Stimulated activated CD4-positive, alpha-beta T cell treated with anti-CD3 and anti-CD28 coated beads, Interleukin-4, amount 100 ng/mL, for 48 hours (primary cell): Measurements from ENCODE around the gene RDH5.

Experiments used
- DNase-seq, 2 donors: peaks; one replicate each; pipeline ENCODE4 v3.0.0-alpha.2; 2020; ENCODE audit warnings: low read depth in 2 of 2

The RDH5 gene, protein sequence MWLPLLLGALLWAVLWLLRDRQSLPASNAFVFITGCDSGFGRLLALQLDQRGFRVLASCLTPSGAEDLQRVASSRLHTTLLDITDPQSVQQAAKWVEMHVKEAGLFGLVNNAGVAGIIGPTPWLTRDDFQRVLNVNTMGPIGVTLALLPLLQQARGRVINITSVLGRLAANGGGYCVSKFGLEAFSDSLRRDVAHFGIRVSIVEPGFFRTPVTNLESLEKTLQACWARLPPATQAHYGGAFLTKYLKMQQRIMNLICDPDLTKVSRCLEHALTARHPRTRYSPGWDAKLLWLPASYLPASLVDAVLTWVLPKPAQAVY

GRCh38 chr12:55720071-55720564 is at the start of gene RDH5:
RDH5 (plus strand) TSS chr12:55720393; CDS start chr12:55721185, 792 bp downstream.
- DNase-seq = no peak

DNA sequence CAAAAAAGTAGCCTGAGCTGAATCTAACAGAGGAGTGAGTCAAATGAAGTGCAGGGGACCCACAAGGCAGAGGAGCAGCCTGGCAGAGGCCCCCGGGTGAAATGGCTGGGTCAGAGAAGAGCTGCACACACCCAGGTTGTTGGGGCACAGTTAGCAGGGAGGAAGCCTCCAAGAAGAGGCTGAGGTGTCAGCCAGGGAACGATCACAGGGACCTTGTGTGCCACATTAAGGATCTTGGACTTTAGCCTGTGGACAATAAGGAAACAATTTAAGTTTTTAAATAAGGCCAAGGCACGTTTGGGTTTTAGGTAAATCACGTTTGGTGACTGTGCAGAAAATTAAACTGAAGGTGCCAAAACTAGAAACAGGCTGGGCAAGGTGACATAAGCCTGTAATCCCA is 48.4 kb upstream of the RDH5 start:
- DNase-seq = no peak

DNA sequence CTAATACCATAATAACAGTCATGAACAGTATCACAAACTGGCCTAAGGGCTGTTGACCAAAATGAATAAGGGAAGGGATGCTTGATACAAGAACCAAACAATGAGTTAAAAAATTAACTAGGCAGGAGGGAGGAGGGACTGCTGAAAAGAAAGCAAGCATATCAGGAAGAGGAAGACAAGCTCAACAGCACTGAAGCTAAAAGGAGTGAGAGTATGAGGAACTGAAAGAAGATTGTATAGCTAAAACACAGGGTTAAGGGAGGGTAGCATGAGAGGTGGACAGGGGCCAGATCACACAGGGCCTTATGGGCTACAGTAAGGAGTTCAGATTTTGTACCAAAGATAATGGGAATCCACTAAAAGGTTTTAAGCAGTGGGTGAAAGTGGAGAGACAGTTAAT is 46.6 kb upstream of the RDH5 start:
- no peak for DNase-seq

- DNase-seq = no peak
Observed at GRCh38 chr12:55675666-55676065, 44.5 kb upstream of the RDH5 start.

GRCh38 chr12:55676707-55677106 is 43.5 kb upstream of the RDH5 start:
- no peak for DNase-seq

DNA sequence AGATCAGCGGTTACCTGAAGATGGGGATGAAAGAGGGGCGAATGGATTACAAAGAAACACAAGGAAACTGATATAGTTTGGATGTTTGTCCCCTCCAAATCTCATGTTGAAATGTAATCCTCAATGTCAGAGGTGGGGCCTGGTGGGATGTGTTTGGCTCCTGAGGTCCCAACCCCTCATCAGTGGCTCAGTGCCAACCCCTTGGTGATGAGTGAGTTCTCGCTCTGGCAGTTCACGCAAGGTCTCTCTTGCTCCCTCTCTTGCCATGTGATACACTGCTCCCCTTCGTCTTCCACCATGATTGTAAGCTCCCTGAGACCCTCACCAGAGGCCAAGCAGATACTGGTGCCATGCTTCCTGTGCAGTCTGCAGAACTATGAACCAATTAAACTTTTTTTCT is 40.5 kb upstream of the RDH5 start:
- no peak for DNase-seq

DNA sequence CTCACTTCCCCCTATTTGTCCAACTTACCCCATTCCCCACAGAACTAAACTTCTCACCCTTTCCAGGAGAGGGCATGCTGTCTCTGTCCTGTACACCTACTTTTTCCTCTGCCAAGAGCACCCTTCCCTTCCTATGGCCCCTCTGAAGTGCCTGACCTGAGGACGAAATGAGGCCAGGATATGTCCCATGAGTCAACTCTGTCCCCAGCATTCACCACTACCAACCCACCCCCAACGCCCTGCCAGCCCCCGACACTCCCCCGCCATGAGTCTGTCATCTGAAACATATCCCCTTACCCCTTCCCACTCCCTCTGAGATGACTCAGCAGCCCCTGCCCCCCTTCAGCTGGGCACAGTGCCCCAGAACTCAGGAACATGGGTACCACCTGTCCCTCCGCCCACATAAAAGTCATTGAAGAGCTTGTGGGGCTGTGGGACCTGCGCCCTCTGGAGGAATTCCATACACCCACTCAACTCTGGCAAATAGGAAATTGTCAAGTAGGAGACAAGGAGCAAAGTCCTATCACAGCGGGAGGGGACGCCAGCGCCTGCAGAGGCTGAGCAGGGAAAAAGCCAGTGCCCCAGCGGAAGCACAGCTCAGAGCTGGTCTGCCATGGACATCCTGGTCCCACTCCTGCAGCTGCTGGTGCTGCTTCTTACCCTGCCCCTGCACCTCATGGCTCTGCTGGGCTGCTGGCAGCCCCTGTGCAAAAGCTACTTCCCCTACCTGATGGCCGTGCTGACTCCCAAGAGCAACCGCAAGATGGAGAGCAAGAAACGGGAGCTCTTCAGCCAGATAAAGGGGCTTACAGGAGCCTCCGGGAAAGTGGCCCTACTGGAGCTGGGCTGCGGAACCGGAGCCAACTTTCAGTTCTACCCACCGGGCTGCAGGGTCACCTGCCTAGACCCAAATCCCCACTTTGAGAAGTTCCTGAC is 38.8 kb upstream of the RDH5 start:
- no peak for DNase-seq

DNA sequence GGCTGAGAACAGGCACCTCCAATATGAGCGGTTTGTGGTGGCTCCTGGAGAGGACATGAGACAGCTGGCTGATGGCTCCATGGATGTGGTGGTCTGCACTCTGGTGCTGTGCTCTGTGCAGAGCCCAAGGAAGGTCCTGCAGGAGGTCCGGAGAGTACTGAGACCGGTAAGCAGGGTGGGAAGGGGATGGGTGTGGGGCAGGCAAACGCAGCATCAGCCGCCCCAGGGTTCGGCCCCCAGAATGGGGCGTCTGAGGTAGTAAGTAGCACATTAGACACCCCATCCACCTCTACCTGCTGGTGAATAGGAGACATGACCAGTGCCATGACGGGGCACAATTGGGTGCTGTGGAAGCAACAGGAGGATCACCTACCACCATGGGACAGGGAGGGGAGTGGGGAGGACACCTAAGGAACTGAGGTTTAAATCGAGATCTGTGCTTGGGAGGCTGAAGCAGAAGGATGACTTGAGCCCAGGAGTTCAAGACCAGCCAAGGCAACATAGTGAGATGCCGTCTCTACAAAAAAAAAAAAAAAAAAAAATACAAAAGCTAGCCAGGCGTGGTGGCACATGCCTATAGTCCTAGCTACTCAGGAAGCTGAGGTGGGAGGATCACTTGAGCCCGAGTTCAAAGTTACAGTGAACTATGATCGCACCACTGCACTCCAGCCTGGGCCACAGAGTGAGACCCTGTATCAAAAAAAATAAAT is 38.0 kb upstream of the RDH5 start:
- no peak for DNase-seq

GRCh38 chr12:55683676-55684075 is 36.5 kb upstream of the RDH5 start:
- DNase-seq = no peak

GRCh38 chr12:55684761-55685370 is 35.3 kb upstream of the RDH5 start:
- DNase-seq = no peak

DNA sequence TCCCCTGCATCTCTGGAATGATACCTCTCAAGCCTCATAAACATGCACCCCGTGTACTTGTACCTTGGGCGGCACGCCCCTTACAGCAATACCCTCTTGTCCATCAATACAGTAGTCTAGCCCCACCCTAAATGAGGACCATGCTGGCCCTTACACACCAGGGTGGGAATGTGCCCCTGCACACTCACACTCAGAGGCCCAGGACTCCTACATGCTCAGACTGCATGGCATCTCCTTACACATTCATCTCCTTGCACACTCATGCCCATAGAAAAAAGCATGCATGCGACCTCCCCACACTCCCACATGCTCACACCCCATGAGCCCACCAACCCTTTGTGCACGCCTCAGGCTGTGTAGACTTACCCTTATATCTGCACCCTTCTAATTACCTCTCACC is 34.5 kb upstream of the RDH5 start:
- no peak for DNase-seq

DNA sequence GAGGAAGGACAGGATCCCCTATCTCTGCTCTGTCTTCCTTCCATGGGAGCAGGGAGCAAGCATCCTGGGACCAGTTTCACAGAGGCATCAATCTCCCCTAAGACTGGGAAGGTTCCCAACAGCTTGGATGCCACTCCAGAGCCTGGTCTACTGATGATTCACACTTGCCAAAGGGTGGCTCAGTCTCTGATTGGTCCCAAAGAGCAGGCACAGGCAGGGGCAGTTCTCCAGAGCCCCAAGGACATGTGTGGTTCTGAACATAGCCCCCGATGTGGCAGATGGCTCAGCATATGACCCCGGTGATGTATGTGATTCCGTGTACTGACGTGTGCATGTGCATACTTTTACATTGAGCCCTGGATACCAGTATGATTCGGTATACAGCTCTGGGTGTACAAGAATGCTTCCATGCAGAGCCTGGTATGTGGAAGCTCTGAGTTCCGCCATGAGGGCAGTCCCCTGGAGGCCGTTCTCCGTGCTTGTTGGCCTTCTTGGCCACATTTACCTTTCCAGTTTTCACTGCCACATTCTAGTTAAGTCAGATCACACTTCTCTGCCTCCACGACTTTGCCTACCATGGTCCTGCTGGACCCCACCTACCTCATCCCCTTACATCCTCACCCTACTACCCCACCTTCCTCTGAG is 33.7 kb upstream of the RDH5 start:
- no peak for DNase-seq

DNA sequence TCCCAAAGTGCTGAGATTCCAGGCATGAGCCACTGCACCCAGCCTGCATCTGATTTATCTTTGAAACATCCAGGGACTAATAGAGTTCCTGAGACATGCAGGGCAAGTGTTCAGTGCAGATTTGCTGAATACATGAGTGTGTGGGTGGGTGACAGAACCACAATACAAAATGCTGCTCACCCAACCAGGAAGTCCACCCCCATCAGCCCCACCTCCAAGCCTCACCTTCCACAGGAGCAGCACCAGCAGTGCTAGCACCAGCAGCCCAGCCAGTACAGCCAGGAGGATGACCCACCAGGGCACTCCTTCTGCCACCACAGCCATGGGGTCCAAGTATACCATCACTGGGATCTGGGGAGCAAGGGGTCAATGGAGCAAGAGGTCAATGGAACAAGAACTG is 32.4 kb upstream of the RDH5 start:
- no peak for DNase-seq

- DNase-seq = no peak
Observed at GRCh38 chr12:55688716-55689655, 31.2 kb upstream of the RDH5 start.

DNA sequence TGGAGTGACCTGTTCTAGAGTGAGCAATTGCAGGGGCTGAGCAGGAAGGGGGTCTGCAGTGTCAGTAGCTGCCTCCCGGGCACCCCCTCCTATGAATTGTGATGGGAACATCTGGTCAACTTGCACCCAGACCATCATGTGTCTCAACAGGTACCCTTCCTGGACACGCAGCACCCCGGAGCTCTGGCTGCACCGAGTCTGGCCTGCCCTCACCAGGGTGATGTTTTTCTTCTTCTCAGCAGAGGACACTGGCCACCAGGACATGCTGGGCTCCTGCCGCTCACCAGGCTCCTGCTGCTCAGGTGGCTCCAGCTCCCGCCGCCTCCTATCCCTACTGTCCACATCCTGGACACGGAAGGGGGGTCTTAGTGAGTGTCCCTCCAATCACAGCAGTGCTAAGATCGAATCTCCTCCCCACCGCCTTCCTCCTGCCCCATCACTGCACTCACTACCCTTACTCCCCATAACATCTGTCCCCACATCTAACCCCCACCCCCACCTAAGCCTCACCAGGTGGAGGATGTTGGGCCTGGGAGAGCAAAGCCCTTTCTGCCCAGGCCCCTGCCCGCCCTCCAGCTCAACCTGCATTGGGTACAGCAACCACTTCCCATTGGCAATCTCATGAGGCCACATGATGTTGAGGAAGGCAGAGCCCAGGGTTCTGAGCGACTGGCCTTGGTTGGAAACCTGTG is 27.4 kb upstream of the RDH5 start:
- DNase-seq = no peak

GRCh38 chr12:55693323-55694187 is 26.6 kb upstream of the RDH5 start:
- DNase-seq = no peak

GRCh38 chr12:55694188-55694515 is 26.0 kb upstream of the RDH5 start:
- DNase-seq = no peak

GRCh38 chr12:55694651-55695050 is 25.5 kb upstream of the RDH5 start:
- DNase-seq = no peak

DNA sequence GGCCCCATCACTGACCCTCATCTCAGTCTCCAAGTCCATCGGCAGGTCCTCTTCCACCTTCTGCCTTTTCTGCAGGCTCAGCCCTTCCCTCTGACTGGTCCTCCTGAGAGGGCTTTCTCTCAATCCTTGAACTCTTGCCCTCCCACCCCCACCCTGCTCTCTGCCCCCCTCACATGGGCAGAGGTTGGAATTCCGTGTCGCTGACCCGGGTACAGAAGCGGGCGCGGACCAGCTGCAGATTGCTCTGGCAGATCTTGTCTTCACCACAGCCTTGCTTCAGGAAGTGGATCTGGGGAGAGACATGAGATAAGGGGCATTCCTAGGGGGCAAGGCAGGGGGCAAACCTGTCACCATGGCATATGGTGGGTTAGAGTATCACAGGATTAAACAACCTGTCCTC is 24.8 kb upstream of the RDH5 start:
- no peak for DNase-seq
